Astrocyte (in vitro differentiated cells and primary cell): ENCODE data around the gene SEC23A. TPM values are rescaled to one million over a fixed set of nuclear protein-coding genes. Genes with fewer than 3 reads are reported as not detected.

ENCODE experiments used
- DNase-seq: peaks from one replicate; pipeline ENCODE4 v3.0.0-alpha.2; 2010; ENCODE audit warnings: low read depth
- FAIRE-seq: peaks from 2 replicates; lab custom pipeline; 2011; peaks lifted over from hg19 to GRCh38; lab: Jason Lieb, UNC
- H2AFZ ChIP-seq: 2 replicates; pipeline ENCODE4 v1.6.0; 2012; ENCODE audit warnings: low read depth, low read length, inconsistent platforms
- H3K27ac ChIP-seq: 2 replicates; pipeline ENCODE4 v1.5.1; 2011; ENCODE audit warnings: low read depth, low read length, inconsistent platforms
- H3K27me3 ChIP-seq: 2 replicates; pipeline ENCODE4 v1.6.0; 2011; ENCODE audit warnings: low read length, inconsistent platforms; ENCODE audit not compliant: insufficient read depth
- H3K36me3 ChIP-seq: 2 replicates; pipeline ENCODE4 v1.5.1; 2011; ENCODE audit warnings: low read length, inconsistent platforms; ENCODE audit not compliant: insufficient read depth
- H3K4me1 ChIP-seq: 2 replicates; pipeline ENCODE4 v1.5.1; 2011; ENCODE audit warnings: low read length, inconsistent platforms; ENCODE audit not compliant: insufficient read depth
- H3K4me2 ChIP-seq: 2 replicates; pipeline ENCODE4 v1.6.0; 2012; ENCODE audit warnings: low read length, inconsistent platforms
- H3K4me3 ChIP-seq: 2 replicates; pipeline ENCODE4 v1.5.1; 2011; ENCODE audit warnings: low read depth, mild to moderate bottlenecking, low read length, inconsistent platforms; ENCODE audit not compliant: insufficient read depth
- H3K79me2 ChIP-seq: 2 replicates; pipeline ENCODE4 v1.6.0; 2012; ENCODE audit warnings: mild to moderate bottlenecking, low read length, inconsistent platforms; ENCODE audit not compliant: insufficient read depth
- H3K9ac ChIP-seq: 2 replicates; pipeline ENCODE4 v1.6.0; 2012; ENCODE audit warnings: mild to moderate bottlenecking, low read length, inconsistent platforms
- H3K9me3 ChIP-seq: 2 replicates; pipeline ENCODE4 v1.5.1; 2012; ENCODE audit warnings: low read depth, mild to moderate bottlenecking, low read length, inconsistent platforms; ENCODE audit not compliant: insufficient read depth
- H4K20me1 ChIP-seq: 2 replicates; pipeline ENCODE4 v1.6.0; 2012; ENCODE audit warnings: low read length, inconsistent platforms; ENCODE audit not compliant: insufficient read depth
- H3K27ac Mint-ChIP-seq: one replicate; pipeline ENCODE4 v1.8.0; 2021; ENCODE audit warnings: mild to moderate bottlenecking, mixed read lengths; ENCODE audit not compliant: unreplicated experiment
- H3K27me3 Mint-ChIP-seq: one replicate; pipeline ENCODE4 v1.8.0; 2021; ENCODE audit warnings: low read depth, mixed read lengths; ENCODE audit not compliant: unreplicated experiment
- H3K36me3 Mint-ChIP-seq: one replicate; pipeline ENCODE4 v1.8.0; 2021; ENCODE audit warnings: low read depth, mixed read lengths; ENCODE audit not compliant: unreplicated experiment
- H3K4me1 Mint-ChIP-seq: one replicate; pipeline ENCODE4 v1.8.0; 2021; ENCODE audit warnings: low read depth, mixed read lengths; ENCODE audit not compliant: unreplicated experiment
- H3K4me3 Mint-ChIP-seq: one replicate; pipeline ENCODE4 v1.8.0; 2021; ENCODE audit warnings: mild to moderate bottlenecking, moderate library complexity, mixed read lengths; ENCODE audit not compliant: unreplicated experiment
- H3K9me3 Mint-ChIP-seq: one replicate; pipeline ENCODE4 v1.8.0; 2021; ENCODE audit warnings: mild to moderate bottlenecking, mixed read lengths; ENCODE audit not compliant: unreplicated experiment
- CTCF ChIP-seq: IDR thresholded peaks from 2 replicates; pipeline ENCODE4 v1.5.1; 2011; ENCODE audit warnings: low read depth, mild to moderate bottlenecking, inconsistent platforms, low read length, moderate library complexity; ENCODE audit not compliant: insufficient read depth
- EZH2 ChIP-seq: IDR thresholded peaks from 2 replicates; pipeline ENCODE4 v1.6.1; 2012; ENCODE audit warnings: mild to moderate bottlenecking, low read length, inconsistent platforms; ENCODE audit not compliant: insufficient read depth
- total RNA-seq: library from RNA; stranded (reverse); gene quantifications from 2 replicates; pipeline ENCODE4 v1.2.1, GENCODE V29; 2021

The SEC23A gene
- total RNA-seq, 1 donor from 2014 or later, result 229 TPM

GRCh38 chr14:39030209-39030608 is 72.8 kb downstream of the SEC23A start:
- H2AFZ ChIP-seq, result no peak overlapping the region
- H3K4me1 ChIP-seq, result no peaks in the 10 kb centered on the region
- H3K4me3 ChIP-seq, result no peak overlapping the region
- no peaks in the 10 kb centered on the region for H3K27me3 ChIP-seq
- H3K36me3 Mint-ChIP-seq, result peaks cover 17% of the 10 kb centered on the region
- H3K4me3 Mint-ChIP-seq, result no peak overlapping the region
- FAIRE-seq, result no peak
- no peaks in the 10 kb centered on the region for H3K27me3 Mint-ChIP-seq
- no peak for DNase-seq
- no peak overlapping the region for H3K9ac ChIP-seq
- no peaks in the 10 kb centered on the region for H3K9me3 Mint-ChIP-seq
- no peak overlapping the region for H3K27ac Mint-ChIP-seq
- H3K4me1 Mint-ChIP-seq, result peaks cover 21% of the 10 kb centered on the region
- H3K9me3 ChIP-seq, result no peaks in the 10 kb centered on the region
- no peak overlapping the region for H3K27ac ChIP-seq
- TF ChIP-seq EZH2, result no peak
- no peak for TF ChIP-seq CTCF
- no peaks in the 10 kb centered on the region for H3K79me2 ChIP-seq
- H3K4me2 ChIP-seq, result no peak overlapping the region
- peaks cover 31% of the 10 kb centered on the region for H3K36me3 ChIP-seq
- peaks cover 16% of the 10 kb centered on the region for H4K20me1 ChIP-seq

GRCh38 chr14:39029789-39030188 is 73.2 kb downstream of the SEC23A start:
- H3K4me1 ChIP-seq, result no peaks in the 10 kb centered on the region
- H3K9ac ChIP-seq, result no peak overlapping the region
- H4K20me1 ChIP-seq, result peaks cover 16% of the 10 kb centered on the region
- H3K27me3 Mint-ChIP-seq, result no peaks in the 10 kb centered on the region
- H3K9me3 Mint-ChIP-seq, result no peaks in the 10 kb centered on the region
- H3K4me3 ChIP-seq, result no peak overlapping the region
- H3K27me3 ChIP-seq, result no peaks in the 10 kb centered on the region
- no peak overlapping the region for H3K27ac ChIP-seq
- H3K4me1 Mint-ChIP-seq, result peaks cover 21% of the 10 kb centered on the region
- no peaks in the 10 kb centered on the region for H3K9me3 ChIP-seq
- no peak for DNase-seq
- FAIRE-seq, result no peak
- no peak overlapping the region for H2AFZ ChIP-seq
- no peak overlapping the region for H3K4me3 Mint-ChIP-seq
- H3K36me3 Mint-ChIP-seq, result peaks cover 17% of the 10 kb centered on the region
- no peaks in the 10 kb centered on the region for H3K79me2 ChIP-seq
- TF ChIP-seq CTCF (no peak), EZH2 (no peak)
- H3K36me3 ChIP-seq, result peaks cover 31% of the 10 kb centered on the region
- H3K4me2 ChIP-seq, result no peak overlapping the region
- no peak overlapping the region for H3K27ac Mint-ChIP-seq

GRCh38 chr14:39028620-39029019 is 74.4 kb downstream of the SEC23A start:
- peaks cover 18% of the 10 kb centered on the region for H3K4me1 Mint-ChIP-seq
- Histone ChIP-seq H3K9ac (no peak overlapping the region), H2AFZ (no peak overlapping the region), H3K4me1 (no peaks in the 10 kb centered on the region), H3K27ac (no peak overlapping the region), H3K4me2 (no peak overlapping the region), H3K79me2 (no peaks in the 10 kb centered on the region), H4K20me1 (peaks cover 16% of the 10 kb centered on the region), H3K27me3 (no peaks in the 10 kb centered on the region), H3K9me3 (no peaks in the 10 kb centered on the region), H3K36me3 (peaks cover 31% of the 10 kb centered on the region), H3K4me3 (no peak overlapping the region)
- H3K9me3 Mint-ChIP-seq, result no peaks in the 10 kb centered on the region
- no peaks in the 10 kb centered on the region for H3K27me3 Mint-ChIP-seq
- no peak for DNase-seq
- no peak for FAIRE-seq
- TF ChIP-seq EZH2 (no peak), CTCF (no peak)
- no peak overlapping the region for H3K27ac Mint-ChIP-seq
- no peak overlapping the region for H3K4me3 Mint-ChIP-seq
- peaks cover 17% of the 10 kb centered on the region for H3K36me3 Mint-ChIP-seq
